GM19463 (cell line): ENCODE results near the gene RPL9.
"Not testable (repeated sequence)": the region's sequence is repeated elsewhere in the genome, so short reads cannot be mapped to it uniquely, and the experiment has no call there.

Source experiments
- ATAC-seq: cut with Tn5 transposase; IDR thresholded peaks from one replicate; pipeline ENCODE4 v1.9.1; 2021; ENCODE audit warnings: mild to moderate bottlenecking, moderate library complexity; ENCODE audit not compliant: unreplicated experiment

Gene RPL9

DNA sequence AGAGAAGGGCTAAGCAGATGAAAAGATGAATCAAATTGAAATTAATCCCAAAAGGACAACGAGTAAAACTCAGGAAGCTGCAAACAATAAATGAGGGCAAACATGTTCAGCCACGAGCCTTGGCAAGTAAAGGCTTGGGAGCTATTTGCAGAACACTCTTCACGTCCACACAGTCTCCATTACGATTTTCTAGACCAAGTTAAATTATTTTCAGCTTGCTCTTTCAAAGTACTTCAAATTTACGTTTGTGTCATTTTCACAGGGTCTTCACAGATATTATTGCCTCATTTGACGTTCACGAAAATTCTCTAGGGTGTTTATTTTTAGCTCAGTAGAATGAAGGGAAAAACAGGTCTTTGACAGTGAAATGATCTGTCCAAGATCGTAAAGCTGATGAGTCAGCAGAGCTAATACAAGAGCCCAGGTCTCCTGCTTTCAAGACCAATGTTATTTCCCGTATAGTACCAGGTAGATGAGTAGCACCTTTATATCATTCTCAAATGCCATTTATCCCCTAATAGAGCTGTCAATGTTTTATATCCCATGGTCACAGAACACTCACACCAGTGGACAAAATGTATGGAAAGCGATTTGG is 31.1 kb downstream of the RPL9 start:
- ATAC-seq = no peak

DNA sequence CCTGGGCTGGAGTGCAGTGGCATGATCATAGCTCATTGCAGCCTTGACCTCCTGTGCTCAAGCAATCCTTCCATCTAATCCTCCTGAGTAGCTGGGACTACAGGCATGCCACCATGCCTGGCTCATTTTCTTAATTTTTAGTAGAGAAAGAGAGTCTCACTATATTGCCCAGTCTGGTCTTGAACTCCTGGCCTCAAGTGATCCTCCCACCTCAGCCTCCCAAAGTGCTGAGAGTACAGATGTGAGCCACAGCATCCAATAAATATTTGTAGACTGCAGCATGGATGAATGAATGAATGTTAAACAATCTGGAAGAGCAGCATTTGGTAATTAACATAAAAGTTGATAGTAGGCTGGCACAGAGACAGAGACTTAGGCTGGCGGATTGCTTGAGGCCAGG is 32.0 kb downstream of the RPL9 start:
- ATAC-seq = no peak

- ATAC-seq = not testable (repeated sequence)
Observed at GRCh38 chr4:39425297-39425696, 33.4 kb downstream of the RPL9 start.

DNA sequence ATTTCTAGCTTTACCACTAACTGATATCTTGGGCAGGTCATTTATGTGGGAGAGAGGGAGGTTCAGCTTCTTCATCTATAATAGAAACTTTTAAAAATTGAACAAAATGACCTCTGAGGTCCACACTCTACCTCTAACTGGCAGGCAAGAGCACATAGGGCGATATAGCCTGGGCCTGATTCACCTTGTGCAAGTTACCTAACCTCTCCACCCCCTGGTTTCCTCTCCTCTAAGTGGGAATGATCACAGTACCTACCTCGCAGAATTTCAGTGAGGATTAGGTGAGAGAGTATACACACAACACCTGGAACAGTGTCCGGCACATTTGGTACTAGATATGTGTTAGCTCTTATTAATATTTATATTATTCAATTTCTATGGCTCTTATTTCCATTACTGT is 36.5 kb downstream of the RPL9 start:
- no peak for ATAC-seq

DNA sequence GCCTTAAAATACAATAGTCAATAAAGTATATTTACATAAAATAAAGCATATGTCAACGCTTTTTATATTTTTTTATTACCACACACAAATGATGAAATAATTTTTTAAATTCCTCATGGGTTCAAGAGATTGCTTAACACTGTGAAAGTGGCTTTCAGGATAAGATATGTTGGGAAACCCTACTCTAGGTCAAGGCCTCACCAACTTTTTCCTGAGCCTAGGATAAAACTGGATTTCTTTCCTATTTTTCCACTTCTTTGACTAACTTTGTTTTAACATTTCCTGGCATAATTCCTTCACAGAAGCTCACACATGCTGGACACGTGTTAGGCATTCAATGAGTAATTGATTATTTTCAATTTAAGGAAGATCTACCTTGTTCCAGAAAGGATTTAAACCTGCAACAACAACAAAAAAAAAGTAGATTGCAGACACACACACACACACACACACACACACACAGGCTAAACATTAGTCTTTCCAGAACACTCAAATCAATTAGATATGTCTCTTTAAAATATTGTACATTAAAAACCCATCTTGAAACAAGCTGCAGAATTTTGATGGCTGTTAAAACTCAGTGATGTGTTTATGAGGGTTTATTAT is 42.9 kb downstream of the RPL9 start:
- ATAC-seq = no peak

GRCh38 chr4:39411561-39411960 is 47.2 kb downstream of the RPL9 start:
- not testable (repeated sequence) for ATAC-seq

DNA sequence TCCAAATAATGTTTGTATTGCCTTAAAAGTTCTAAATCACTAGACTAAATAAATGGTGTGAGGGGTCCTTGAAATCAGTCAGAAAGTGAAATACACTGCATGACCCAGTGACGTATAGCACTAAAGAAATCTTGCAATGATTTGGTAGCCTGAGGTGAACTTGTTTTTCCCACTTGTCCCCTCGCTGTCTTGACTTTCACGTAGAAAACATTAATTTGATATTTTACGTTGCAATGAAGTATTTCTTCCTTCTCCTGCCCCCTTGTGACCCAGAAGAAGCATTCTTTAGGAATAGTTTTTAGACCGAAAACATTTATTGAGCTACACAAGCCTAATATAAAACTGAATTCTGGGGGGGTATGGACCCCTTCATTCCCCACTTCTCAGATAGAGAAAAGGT is 48.3 kb downstream of the RPL9 start:
- ATAC-seq = no peak

DNA sequence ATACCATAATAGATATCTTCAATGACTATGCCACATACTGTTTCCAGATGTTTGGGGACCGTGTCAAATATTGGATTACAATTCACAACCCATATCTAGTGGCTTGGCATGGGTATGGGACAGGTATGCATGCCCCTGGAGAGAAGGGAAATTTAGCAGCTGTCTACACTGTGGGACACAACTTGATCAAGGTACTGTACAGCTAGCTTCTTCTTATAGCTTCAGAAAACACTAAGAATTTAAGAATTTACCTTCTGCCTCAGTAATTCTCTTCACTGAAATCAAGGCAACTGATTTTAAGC is 51.2 kb downstream of the RPL9 start:
- ATAC-seq = no peak

GRCh38 chr4:39406763-39407583 is 51.7 kb downstream of the RPL9 start, which contains the start of gene KLB:
Gene KLB, plus strand, starts transcription at chr4:39406930. Its CDS starts 20 bp downstream, at chr4:39406950.
- no peak for ATAC-seq
